ENCODE results near the gene CD63.

The CD63 gene

GRCh38 chr12:55708695-55709233 lies 20.0 kb downstream of the CD63 start:
- H3K4me3 ChIP-seq (ENCODE audit: low read length) = no peak overlapping the region
- no peak for DNase-seq (ENCODE audit: low read depth, low spot score)

- no peak for DNase-seq (ENCODE audit: low read depth, low spot score)
These were observed 20.7 kb downstream of the CD63 start, which contains the start of gene ITGA7 for GRCh38 chr12:55707841-55708694. ITGA7 (minus strand) TSS chr12:55707904; CDS start chr12:55707682, 222 bp downstream.

GRCh38 chr12:55707219-55707671 lies 21.6 kb downstream of the CD63 start:
- DNase-seq (ENCODE audit: low read depth, low spot score) = no peak
- H3K4me3 ChIP-seq (ENCODE audit: low read length) = peak overlapping the region; percentile 15

More at GRCh38 chr12:55707841-55708694, 20.7 kb downstream of the CD63 start, which contains the start of gene ITGA7:
- peak within 1 kb of the TSS; percentile 46 for H3K4me3 ChIP-seq (ENCODE audit: low read length)

- H3K4me3 ChIP-seq (ENCODE audit: low read length) = no peak overlapping the region
- no peak for DNase-seq (ENCODE audit: low read depth, low spot score)
These were observed 22.1 kb downstream of the CD63 start for GRCh38 chr12:55706568-55707218.

GRCh38 chr12:55705782-55706402 lies 22.9 kb downstream of the CD63 start:
- H3K4me3 ChIP-seq (ENCODE audit: low read length) = no peak overlapping the region
- DNase-seq (ENCODE audit: low read depth, low spot score) = no peak

- no peak overlapping the region for H3K4me3 ChIP-seq (ENCODE audit: low read length)
- no peak for DNase-seq (ENCODE audit: low read depth, low spot score)
These were observed 23.7 kb downstream of the CD63 start for GRCh38 chr12:55704824-55705718.

GRCh38 chr12:55703901-55704761 lies 24.7 kb downstream of the CD63 start:
- no peak overlapping the region for H3K4me3 ChIP-seq (ENCODE audit: low read length)
- DNase-seq (ENCODE audit: low read depth, low spot score) = no peak

GRCh38 chr12:55703288-55703687 lies 25.5 kb downstream of the CD63 start:
- no peak overlapping the region for H3K4me3 ChIP-seq (ENCODE audit: low read length)
- no peak for DNase-seq (ENCODE audit: low read depth, low spot score)

- H3K4me3 ChIP-seq (ENCODE audit: low read length) = no peak overlapping the region
- DNase-seq (ENCODE audit: low read depth, low spot score) = no peak
These were observed 25.9 kb downstream of the CD63 start for GRCh38 chr12:55702861-55703260.

GRCh38 chr12:55700255-55701018 lies 28.4 kb downstream of the CD63 start:
- H3K4me3 ChIP-seq (ENCODE audit: low read length) = no peak overlapping the region
- no peak for DNase-seq (ENCODE audit: low read depth, low spot score)

- no peak for DNase-seq (ENCODE audit: low read depth, low spot score)
- no peak overlapping the region for H3K4me3 ChIP-seq (ENCODE audit: low read length)
These were observed 29.2 kb downstream of the CD63 start for GRCh38 chr12:55699471-55700055.

- no peak overlapping the region for H3K4me3 ChIP-seq (ENCODE audit: low read length)
- no peak for DNase-seq (ENCODE audit: low read depth, low spot score)
These were observed 29.8 kb downstream of the CD63 start for GRCh38 chr12:55698965-55699364.

- no peak overlapping the region for H3K4me3 ChIP-seq (ENCODE audit: low read length)
- no peak for DNase-seq (ENCODE audit: low read depth, low spot score)
These were observed 30.4 kb downstream of the CD63 start for GRCh38 chr12:55698241-55698955.

GRCh38 chr12:55697686-55698085 lies 31.1 kb downstream of the CD63 start:
- DNase-seq (ENCODE audit: low read depth, low spot score) = no peak
- H3K4me3 ChIP-seq (ENCODE audit: low read length) = no peak overlapping the region

GRCh38 chr12:55696796-55697462 lies 31.9 kb downstream of the CD63 start:
- H3K4me3 ChIP-seq (ENCODE audit: low read length) = no peak overlapping the region
- DNase-seq (ENCODE audit: low read depth, low spot score) = no peak

- no peak for DNase-seq (ENCODE audit: low read depth, low spot score)
- no peak overlapping the region for H3K4me3 ChIP-seq (ENCODE audit: low read length)
These were observed 32.7 kb downstream of the CD63 start for GRCh38 chr12:55696141-55696540.
